ENCODE measurements around the gene OPCML. TPM values are rescaled to one million over a fixed set of nuclear protein-coding genes. Genes with fewer than 3 reads are reported as not detected.

The OPCML gene
- total RNA-seq, 1 donor from 2014 or later = not detected

DNA sequence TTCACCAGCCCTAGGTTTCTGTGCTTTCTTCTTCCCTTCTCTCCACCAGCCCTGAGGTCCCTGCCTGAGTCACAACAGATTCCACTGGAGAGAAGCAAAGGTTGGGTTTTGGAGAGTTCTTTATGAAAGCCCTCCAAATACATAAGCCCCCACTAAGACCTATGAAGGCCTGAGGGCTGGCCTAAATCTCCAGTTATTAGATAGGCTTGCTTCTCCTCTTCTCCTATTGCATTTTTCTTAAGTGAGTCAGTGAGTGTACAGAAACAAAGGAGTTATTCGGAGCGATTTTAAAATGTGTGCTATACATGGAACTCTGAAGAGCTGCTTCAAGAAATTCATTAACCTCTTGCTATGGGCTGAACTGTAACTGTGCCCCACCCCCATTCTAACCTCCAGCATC, 1057.3 kb downstream of the OPCML start:
- intact Hi-C loops (cut with micrococcal nuclease) = no loop called here
- no peaks in the 10 kb centered on the region for H3K27me3 Mint-ChIP-seq

DNA sequence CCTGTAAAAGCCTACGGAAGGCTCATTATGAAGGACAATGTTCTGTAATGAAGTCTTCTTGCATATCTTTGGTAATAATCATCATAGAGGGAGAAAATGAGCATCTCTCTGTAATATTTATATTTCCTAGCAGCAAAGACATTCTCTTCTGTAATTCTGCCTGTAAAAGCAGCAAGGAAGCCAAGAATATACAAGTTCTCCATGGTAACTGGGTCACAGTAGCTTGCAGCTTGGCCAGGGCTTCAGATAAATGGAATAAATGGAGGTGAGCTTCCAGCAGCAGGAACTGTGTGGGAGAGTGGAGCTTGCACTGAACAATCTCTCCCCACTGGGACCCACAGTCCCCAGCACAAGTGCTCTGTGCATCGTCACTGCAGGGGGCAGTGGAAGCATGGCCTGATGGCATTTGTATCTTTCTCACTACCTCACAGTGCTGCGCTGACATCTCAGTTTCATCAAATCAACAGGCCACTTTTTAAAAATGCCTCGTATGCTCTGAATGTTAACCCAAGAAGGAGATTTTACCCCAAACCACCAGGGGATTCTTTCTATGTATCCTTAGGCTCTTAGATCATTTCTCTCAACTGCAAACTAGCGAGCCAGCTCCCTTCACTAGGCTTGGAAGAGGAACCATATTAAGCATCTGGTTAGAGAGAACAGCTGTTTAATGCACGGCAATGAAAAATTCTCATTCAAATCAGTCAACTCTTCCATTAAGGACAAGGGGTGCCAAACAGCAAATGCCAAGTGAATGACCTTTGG, 1059.7 kb downstream of the OPCML start:
- intact Hi-C loops (cut with micrococcal nuclease) = no loop called here
- ATAC-seq (ENCODE audit: low read depth) = no peak
- TF ChIP-seq, protein P1, sequence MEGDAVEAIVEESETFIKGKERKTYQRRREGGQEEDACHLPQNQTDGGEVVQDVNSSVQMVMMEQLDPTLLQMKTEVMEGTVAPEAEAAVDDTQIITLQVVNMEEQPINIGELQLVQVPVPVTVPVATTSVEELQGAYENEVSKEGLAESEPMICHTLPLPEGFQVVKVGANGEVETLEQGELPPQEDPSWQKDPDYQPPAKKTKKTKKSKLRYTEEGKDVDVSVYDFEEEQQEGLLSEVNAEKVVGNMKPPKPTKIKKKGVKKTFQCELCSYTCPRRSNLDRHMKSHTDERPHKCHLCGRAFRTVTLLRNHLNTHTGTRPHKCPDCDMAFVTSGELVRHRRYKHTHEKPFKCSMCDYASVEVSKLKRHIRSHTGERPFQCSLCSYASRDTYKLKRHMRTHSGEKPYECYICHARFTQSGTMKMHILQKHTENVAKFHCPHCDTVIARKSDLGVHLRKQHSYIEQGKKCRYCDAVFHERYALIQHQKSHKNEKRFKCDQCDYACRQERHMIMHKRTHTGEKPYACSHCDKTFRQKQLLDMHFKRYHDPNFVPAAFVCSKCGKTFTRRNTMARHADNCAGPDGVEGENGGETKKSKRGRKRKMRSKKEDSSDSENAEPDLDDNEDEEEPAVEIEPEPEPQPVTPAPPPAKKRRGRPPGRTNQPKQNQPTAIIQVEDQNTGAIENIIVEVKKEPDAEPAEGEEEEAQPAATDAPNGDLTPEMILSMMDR (IDR thresholded peaks at IDR 0.05) = no peak
- no peak overlapping the region for H3K27ac Mint-ChIP-seq
- CTCF ChIA-PET = no interaction called here
- H3K4me1 Mint-ChIP-seq = no peaks in the 10 kb centered on the region
- H3K36me3 Mint-ChIP-seq (ENCODE audit: low read depth) = no peaks in the 10 kb centered on the region
- DNase-seq = no peak
- POLR2A ChIA-PET = no interaction called here
- H3K4me3 Mint-ChIP-seq = no peak overlapping the region
- H3K9me3 Mint-ChIP-seq = no peaks in the 10 kb centered on the region
- no peaks in the 10 kb centered on the region for H3K27me3 Mint-ChIP-seq

More for the DNA sequence above, 1057.3 kb downstream of the OPCML start:
- DNase-seq (no peak), ATAC-seq (ENCODE audit: low read depth) (no peak)
- H3K9me3 Mint-ChIP-seq = peaks cover under 1% of the 10 kb centered on the region
- no peaks in the 10 kb centered on the region for H3K36me3 Mint-ChIP-seq (ENCODE audit: low read depth)
- no peak overlapping the region for H3K4me3 Mint-ChIP-seq
- no peak overlapping the region for H3K27ac Mint-ChIP-seq
- ChIA-PET POLR2A (no interaction called here), CTCF (no interaction called here)
- H3K4me1 Mint-ChIP-seq = no peaks in the 10 kb centered on the region
- TF ChIP-seq, protein P1 (IDR thresholded peaks at IDR 0.05) = no peak

- H3K9me3 Mint-ChIP-seq = no peaks in the 10 kb centered on the region
- intact Hi-C loops (cut with micrococcal nuclease) = no loop called here
- CTCF ChIA-PET = no interaction called here
- POLR2A ChIA-PET = no interaction called here
- ATAC-seq (ENCODE audit: low read depth) = no peak
- TF ChIP-seq, protein P1 (IDR thresholded peaks at IDR 0.05) = no peak
- H3K4me3 Mint-ChIP-seq = no peak overlapping the region
- H3K36me3 Mint-ChIP-seq (ENCODE audit: low read depth) = no peaks in the 10 kb centered on the region
- no peaks in the 10 kb centered on the region for H3K4me1 Mint-ChIP-seq
- DNase-seq = no peak
- H3K27me3 Mint-ChIP-seq = no peaks in the 10 kb centered on the region
- no peak overlapping the region for H3K27ac Mint-ChIP-seq
These were observed 1060.8 kb downstream of the OPCML start for GRCh38 chr11:132471466-132471865.

GRCh38 chr11:132466983-132467382, 1065.3 kb downstream of the OPCML start:
- no peak overlapping the region for H3K4me3 Mint-ChIP-seq
- no peaks in the 10 kb centered on the region for H3K36me3 Mint-ChIP-seq (ENCODE audit: low read depth)
- peaks cover 3% of the 10 kb centered on the region for H3K9me3 Mint-ChIP-seq
- ChIA-PET POLR2A (no interaction called here), CTCF (no interaction called here)
- DNase-seq (no peak), ATAC-seq (ENCODE audit: low read depth) (no peak)
- no peaks in the 10 kb centered on the region for H3K27me3 Mint-ChIP-seq
- TF ChIP-seq, protein P1 (IDR thresholded peaks at IDR 0.05) = no peak
- H3K4me1 Mint-ChIP-seq = no peaks in the 10 kb centered on the region
- no peak overlapping the region for H3K27ac Mint-ChIP-seq
- intact Hi-C loops (cut with micrococcal nuclease) = no loop called here

DNA sequence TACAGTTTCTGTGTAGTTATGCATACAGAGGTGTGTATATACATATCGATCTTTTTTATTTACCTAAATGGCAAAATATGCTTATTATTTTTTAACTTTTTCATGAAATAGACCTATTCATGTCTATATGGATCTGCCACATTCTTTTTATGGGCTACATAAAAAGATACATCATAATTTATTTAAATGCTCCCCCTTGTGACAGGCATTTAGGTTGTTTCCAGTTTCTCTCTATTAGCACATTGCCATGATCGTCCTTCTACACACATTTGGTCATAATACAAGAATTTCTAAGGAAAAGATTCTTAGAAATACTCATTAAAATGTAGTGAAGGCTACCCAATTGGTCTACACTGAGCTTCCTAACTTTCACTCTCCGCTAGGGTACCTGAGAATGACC, 1067.4 kb downstream of the OPCML start:
- H3K27ac Mint-ChIP-seq = no peak overlapping the region
- H3K9me3 Mint-ChIP-seq = peaks cover 10% of the 10 kb centered on the region
- no peaks in the 10 kb centered on the region for H3K36me3 Mint-ChIP-seq (ENCODE audit: low read depth)
- H3K27me3 Mint-ChIP-seq = no peaks in the 10 kb centered on the region
- ATAC-seq (ENCODE audit: low read depth) = no peak
- TF ChIP-seq, protein P1 (IDR thresholded peaks at IDR 0.05) = no peak
- H3K4me1 Mint-ChIP-seq = no peaks in the 10 kb centered on the region
- intact Hi-C loops (cut with micrococcal nuclease) = no loop called here
- DNase-seq = no peak
- H3K4me3 Mint-ChIP-seq = no peak overlapping the region
- ChIA-PET POLR2A (no interaction called here), CTCF (no interaction called here)

Data from activated B cell treated with CpG ODN at 0.5 μM for 24 hours (primary cell).